GM12873 (cell line): ENCODE measurements around the gene PRDX3.

Experiments
- TF ChIP-seq, protein P1 (sequence below): IDR thresholded peaks from 2 replicates; pipeline ENCODE4 v1.5.1; 2012; ENCODE audit warnings: low read depth, mild to moderate bottlenecking, moderate library complexity, low read length, control low read depth; ENCODE audit not compliant: insufficient read depth; ENCODE audit errors: missing control alignments

The PRDX3 gene

DNA sequence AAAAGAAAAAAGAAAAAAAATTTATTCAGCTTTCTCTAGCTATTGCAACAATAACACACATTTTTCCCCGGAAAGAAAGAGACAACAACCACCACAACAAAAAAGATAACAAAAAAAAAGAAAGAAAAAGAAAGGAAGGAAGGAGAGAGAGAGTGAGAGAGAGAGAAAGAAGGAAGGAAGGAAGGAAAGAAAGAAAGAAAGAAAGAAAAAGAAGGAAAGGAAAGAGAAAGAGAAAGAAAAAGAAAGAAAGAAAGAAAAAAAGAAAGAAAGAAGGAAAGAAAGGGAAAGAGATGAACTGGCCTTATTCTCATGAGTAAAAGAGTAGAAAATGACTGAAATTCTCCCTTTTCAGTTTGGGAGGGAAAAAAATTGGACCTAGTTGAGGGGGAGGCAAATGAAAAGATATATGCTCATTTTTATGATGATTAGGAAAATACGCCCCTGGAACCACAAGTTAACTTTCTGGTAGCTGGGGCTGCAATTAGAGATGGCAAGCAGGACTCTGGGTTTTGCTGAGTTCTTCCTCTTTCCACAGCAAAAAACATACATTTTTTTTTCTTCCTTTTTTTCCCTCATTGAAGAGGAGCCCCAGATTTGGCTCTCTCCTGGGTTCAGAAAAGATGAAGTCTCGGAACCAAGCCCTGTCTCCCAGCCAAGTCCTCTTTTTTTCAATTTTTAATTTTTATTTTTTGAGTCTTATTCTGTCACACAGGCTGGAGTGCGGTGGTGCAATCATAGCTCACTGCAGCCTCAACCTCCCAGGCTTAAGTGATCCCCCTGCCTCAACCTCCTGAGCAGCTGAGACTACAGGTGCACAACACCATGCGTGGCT, 12.6 kb upstream of the PRDX3 start:
- TF ChIP-seq, protein P1, sequence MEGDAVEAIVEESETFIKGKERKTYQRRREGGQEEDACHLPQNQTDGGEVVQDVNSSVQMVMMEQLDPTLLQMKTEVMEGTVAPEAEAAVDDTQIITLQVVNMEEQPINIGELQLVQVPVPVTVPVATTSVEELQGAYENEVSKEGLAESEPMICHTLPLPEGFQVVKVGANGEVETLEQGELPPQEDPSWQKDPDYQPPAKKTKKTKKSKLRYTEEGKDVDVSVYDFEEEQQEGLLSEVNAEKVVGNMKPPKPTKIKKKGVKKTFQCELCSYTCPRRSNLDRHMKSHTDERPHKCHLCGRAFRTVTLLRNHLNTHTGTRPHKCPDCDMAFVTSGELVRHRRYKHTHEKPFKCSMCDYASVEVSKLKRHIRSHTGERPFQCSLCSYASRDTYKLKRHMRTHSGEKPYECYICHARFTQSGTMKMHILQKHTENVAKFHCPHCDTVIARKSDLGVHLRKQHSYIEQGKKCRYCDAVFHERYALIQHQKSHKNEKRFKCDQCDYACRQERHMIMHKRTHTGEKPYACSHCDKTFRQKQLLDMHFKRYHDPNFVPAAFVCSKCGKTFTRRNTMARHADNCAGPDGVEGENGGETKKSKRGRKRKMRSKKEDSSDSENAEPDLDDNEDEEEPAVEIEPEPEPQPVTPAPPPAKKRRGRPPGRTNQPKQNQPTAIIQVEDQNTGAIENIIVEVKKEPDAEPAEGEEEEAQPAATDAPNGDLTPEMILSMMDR, result no peak

DNA sequence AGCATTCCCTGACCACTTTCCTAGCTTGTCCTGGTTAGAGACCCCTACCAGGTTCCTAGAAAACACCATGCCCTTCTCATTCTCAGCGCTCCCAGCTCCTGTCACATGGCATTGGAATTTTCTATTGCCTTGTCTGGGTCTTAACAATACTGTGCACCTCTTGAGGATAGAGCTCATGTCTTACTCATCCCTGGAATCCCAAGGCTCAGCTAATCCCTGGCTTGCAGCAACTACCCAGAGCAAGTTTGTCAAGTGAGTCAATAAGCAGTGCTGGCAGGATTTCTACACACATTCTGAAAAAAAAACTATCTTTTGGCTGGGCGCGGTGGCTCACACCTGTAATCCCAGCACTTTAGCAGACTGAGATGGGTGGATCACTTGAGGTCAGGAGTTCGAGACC, 11.7 kb upstream of the PRDX3 start:
- TF ChIP-seq, protein P1, result no peak

DNA sequence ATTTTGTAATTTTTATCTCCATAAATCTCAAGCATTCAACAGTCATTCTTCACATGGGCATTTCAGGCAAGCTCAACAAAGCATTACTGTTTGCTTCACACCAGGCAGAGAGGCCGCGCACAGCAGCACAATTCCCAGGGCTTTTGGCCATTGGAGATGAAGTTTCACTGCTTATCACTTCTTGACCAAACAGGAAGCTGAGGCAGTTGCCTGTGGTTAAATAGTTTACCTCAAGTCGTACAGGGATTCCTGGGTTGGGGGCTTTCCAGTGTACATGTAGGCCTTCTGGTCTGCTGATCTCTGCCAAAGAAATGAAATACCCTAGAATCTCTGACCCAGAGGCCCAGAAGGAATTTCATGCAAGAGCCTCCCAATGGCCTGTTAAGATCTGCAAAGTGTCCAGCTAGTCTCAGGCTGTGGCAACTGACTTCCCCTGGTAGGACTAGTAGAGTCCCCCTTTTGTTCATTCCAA, 11.2 kb upstream of the PRDX3 start:
- TF ChIP-seq, protein P1, result no peak

DNA sequence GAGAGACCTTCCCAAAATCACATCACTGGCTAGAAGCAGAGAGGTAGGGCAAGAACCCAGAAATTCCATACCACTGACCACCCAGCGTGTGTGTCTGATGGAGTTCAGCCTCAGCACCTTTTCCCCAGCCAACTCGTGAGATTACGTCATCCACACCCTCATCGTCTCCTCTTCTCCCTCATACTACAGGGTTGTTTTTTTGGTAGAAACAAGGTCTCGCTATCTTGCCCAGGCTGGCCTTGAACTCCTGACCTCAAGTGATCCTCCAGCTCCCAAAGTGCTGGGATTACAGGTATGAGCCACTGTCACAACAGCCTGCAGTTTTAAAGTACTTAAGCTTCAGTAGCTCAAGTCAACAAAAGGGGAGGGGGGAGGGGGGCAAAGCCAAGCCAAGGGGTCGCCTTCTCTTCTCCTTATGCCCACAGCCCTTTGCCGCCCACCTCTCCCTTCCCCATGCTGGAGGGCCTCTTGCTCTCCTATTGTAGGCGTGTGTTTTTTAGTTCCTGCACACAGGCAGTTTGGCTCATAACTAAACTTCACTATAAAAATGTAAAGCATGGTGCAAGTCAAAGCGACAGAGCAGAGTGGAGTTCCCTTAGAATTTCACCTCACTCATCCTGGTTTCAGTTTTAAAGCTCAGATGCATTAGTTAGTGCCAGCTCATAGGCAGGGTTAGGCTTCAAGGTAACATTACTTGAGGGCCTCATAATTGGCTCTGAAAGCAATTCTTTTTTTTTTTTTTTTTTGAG, 5.2 kb upstream of the PRDX3 start:
- TF ChIP-seq, protein P1, result no peak

DNA sequence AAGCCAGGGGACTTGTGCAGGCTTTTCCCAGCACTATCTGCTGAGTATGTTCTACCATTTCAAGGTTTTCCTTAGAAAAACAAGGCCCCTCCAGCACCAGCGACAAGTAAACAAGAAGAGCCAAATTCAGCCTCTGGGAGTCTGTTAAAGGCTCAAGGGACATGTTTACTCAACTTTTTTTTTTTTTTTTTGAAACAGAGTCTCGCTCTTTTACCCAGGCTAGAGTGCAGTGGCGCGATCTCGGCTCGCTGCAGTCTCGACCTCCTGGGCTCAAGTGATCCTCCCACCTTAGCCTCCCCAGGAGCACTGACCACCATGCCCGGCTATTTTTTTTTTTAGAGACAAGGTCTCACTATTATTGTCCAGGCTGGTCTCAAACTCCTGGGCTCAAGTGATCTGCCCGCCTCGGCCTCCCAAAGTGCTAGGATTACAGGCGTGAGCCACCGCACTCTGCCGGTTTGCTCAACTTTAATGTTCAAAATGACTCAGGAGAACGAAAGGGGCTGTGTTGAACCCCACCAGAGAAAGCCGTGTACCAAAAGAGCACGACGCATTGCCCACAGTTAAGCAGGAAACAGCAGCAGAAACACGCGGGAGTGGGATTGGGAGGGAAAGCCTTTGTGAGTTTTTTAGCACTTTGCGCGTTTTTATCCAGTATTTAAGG, 772 bp downstream of the PRDX3 start:
- TF ChIP-seq, protein P1, result no peak

DNA sequence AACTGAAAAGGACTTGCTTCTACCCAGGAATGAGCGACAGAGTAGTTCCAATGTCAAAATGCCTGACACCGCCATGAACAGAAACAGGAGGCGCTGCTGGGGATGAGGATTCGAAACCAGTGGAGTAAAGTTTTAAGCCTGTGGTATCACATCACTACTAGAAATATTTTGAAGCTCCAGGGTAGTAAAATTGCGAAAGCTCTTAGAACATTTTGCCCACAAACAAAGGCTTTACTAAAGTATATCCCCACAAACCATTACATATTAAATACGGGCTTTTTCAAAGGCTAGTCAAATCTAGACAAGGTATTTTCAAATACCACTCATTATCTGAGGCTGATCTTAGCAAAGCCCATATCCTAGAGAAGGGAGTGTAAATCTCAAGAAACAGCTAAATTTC, 2.4 kb downstream of the PRDX3 start:
- TF ChIP-seq, protein P1, result no peak

DNA sequence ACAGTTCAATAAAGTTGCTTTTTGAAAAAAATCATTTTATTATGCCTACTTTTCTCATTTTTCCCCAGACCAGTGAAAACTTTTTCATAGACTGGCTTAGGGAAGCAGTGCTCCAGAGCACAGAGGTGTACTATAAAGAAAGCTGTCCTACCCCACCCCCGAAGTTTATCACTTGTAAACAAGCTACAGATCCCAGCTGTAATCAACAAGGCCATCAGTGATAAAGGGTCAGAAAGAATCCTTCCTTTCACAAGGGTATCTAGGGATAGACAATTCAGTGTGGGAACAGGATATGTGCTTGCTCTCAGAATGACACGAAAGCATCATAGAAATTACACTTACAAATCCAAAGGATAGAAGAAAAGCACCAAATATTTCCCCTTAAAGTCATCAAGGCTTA, 4.5 kb downstream of the PRDX3 start:
- TF ChIP-seq, protein P1, result no peak
